ENCODE measurements around the gene RASSF4. TPM values are rescaled to one million over a fixed set of nuclear protein-coding genes. Genes with fewer than 3 reads are reported as not detected.
A peak's percentile ranks its signal among the peaks of the same experiment; 100 is the strongest.

Gene RASSF4
- total and polyA plus RNA-seq, 9 of the 15 experiments (the other 6 are each of a cell fraction or from before 2014, with no cell fraction given): 0.01 to 0.62 (median 0.11) TPM; not detected in 3

- TF ChIP-seq, protein P1, sequence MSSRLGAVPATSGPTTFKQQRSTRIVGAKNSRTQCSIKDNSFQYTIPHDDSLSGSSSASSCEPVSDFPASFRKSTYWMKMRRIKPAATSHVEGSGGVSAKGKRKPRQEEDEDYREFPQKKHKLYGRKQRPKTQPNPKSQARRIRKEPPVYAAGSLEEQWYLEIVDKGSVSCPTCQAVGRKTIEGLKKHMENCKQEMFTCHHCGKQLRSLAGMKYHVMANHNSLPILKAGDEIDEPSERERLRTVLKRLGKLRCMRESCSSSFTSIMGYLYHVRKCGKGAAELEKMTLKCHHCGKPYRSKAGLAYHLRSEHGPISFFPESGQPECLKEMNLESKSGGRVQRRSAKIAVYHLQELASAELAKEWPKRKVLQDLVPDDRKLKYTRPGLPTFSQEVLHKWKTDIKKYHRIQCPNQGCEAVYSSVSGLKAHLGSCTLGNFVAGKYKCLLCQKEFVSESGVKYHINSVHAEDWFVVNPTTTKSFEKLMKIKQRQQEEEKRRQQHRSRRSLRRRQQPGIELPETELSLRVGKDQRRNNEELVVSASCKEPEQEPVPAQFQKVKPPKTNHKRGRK (tag; IDR thresholded peaks at IDR 0.05): no peak
- no peak for TF ChIP-seq MTA3 (IDR thresholded peaks at IDR 0.05; ENCODE audit: borderline replicate concordance)
- TF ChIP-seq RCOR1 (IDR thresholded peaks at IDR 0.05; ENCODE audit: borderline replicate concordance in 1 of 2, low read depth in 2 of 2, low read length in 2 of 2): 0 out of 4 replicates have a peak, but pooled peaks of 1 of the 2 experiments have one; percentile 34
- TF ChIP-seq CHD4 (IDR thresholded peaks at IDR 0.05; ENCODE audit: insufficient read depth, insufficient replicate concordance, low read depth, low read length, poor library complexity, severe bottlenecking): peak; percentile 82
- no peak for TF ChIP-seq SP1 (CRISPR knock-in tag; IDR thresholded peaks at IDR 0.05)
Measured at GRCh38 chr10:44997105-44997748, 37.6 kb downstream of the RASSF4 start (continued).

DNA sequence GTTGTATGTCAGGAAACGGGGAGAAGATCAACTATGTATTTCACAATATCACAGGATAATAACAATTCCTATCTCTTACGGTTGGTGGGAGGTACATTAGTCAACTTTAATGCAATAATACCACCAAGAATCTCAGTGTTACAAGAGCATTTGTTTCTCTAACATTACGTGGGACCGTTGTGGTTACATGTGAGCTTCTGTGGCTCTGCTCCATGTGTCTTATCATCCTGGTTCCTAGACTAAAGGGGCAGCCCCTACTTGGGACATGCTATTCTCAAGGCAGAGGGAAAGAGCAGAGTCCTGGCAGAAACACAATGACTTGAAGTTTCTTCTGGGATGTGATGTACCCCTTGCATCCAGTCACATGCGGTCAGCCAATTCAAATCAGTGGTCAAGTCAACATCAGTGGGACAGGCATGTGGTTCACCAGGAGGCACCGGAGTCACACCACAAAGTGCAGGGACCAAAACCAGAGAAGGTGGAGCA, 38.6 kb downstream of the RASSF4 start:
- Histone ChIP-seq H3K4me1 (replicated peaks in 1 of 2; ENCODE audit: control insufficient read depth in 2 of 2, insufficient read depth in 2 of 2, low read length in 2 of 2) (peaks cover 10 to 12% of the 10 kb centered on the region in 2 experiments; a peak in 3 of 5 replicates), H3K9ac (ENCODE audit: insufficient read depth in 1 of 2, low read depth in 2 of 2, low read length in 2 of 2) (no peak overlapping the region), H3K27ac (ENCODE audit: extremely low read depth, low read depth, low read length) (no peak overlapping the region), H3K79me2 (ENCODE audit: control insufficient read depth, insufficient read depth, low read length) (peaks cover 22% of the 10 kb centered on the region), H3K9me3 (replicated peaks; ENCODE audit: control insufficient read depth, insufficient read depth, low read depth, low read length) (peaks cover 10% of the 10 kb centered on the region), H3K9me1 (ENCODE audit: control insufficient read depth, insufficient read depth, low read length) (no peaks in the 10 kb centered on the region), H2AFZ (ENCODE audit: low read depth, low read length) (0 out of 2 replicates have a peak overlapping the region, but pooled peaks have one; percentile 6), H3K4me3 (no peak overlapping the region), H3K4me2 (ENCODE audit: insufficient read depth, low read length) (no peak overlapping the region), H4K20me1 (replicated peaks; ENCODE audit: control insufficient read depth, insufficient read depth, low read length) (no peaks in the 10 kb centered on the region), H3K27me3 (ENCODE audit: control insufficient read depth in 2 of 2, insufficient read depth in 2 of 2, low read length in 2 of 2) (peaks cover 2 to 23% of the 10 kb centered on the region in 2 experiments; a peak in 2 of 5 replicates), H3K36me3 (ENCODE audit: control insufficient read depth, insufficient read depth, low read length) (peaks cover 10% of the 10 kb centered on the region)
- DNase-seq (ENCODE audit: extremely low read depth in 1 of 4, low spot score in 3 of 4) (no peak), FAIRE-seq (no peak), ATAC-seq (no peak)
- in situ Hi-C loops (cut with MboI) (no loop called here), intact Hi-C loops (cut with micrococcal nuclease) (no loop called here)
- TF ChIP-seq ZNF518B (CRISPR knock-in tag; IDR thresholded peaks at IDR 0.05) (no peak), TAF15 (IDR thresholded peaks at IDR 0.05; ENCODE audit: low read depth, low read length) (no peak), EP300 (IDR thresholded peaks at IDR 0.05; ENCODE audit: low read length) (no peak), CBX2 (IDR thresholded peaks at IDR 0.05; ENCODE audit: insufficient read depth, low read length, poor library complexity, severe bottlenecking) (no peak), CEBPB (tag; IDR thresholded peaks at IDR 0.05) (peak; percentile 73)
- ChIA-PET CTCF (ENCODE audit: low intra/inter-chr PET ratio) (no interaction called here), POLR2A (no interaction called here)
- WGBS (ENCODE audit: insufficient coverage, low coverage, missing lambda C conversion rate): 23% methylated on average over 6 of the region's 6 CpGs
- no TSS peak for BruUV-seq (replicated peaks)
